Lung (tissue), 12 donors: ENCODE results near the gene ACER3. TPM values are rescaled to one million over a fixed set of nuclear protein-coding genes. Genes with fewer than 3 reads are reported as not detected.
"Not testable (repeated sequence)": the region's sequence is repeated elsewhere in the genome, so short reads cannot be mapped to it uniquely, and the experiment has no call there.

Source experiments
- ATAC-seq: fragments of 200-7000 bp; cut with Tn5 transposase; one replicate; pipeline ENCODE4 v1.9.1; 2020; ENCODE audit warnings: moderate number of reproducible peaks; ENCODE audit not compliant: insufficient read depth, low FRiP score
- DNase-seq, 3 donors: peaks; one replicate each; pipeline ENCODE4 v3.0.0-alpha.2; 2013 to 2017
- H3K27ac ChIP-seq, 2 donors: one replicate each; pipeline ENCODE4 v1.5.1; 2013; ENCODE audit warnings: mild to moderate bottlenecking in 2 of 2, moderate library complexity in 2 of 2, control low read depth in 1 of 2, inconsistent platforms in 1 of 2, low read depth in 1 of 2, low read length in 1 of 2
- H3K27me3 ChIP-seq, 3 donors: one replicate each; pipeline ENCODE4 v1.5.1; 2013; ENCODE audit warnings: low read length in 2 of 3; ENCODE audit not compliant: control insufficient read depth in 3 of 3, insufficient read depth in 3 of 3
- H3K36me3 ChIP-seq, 4 donors: one replicate each; pipeline ENCODE4 v1.5.1; 2013; ENCODE audit warnings: low read length in 4 of 4, mild to moderate bottlenecking in 1 of 4, moderate library complexity in 1 of 4; ENCODE audit not compliant: control insufficient read depth in 4 of 4, insufficient read depth in 4 of 4
- H3K4me1 ChIP-seq, 5 donors: one replicate each; pipeline ENCODE4 v1.5.1; 2013; ENCODE audit warnings: low read length in 5 of 5, mild to moderate bottlenecking in 2 of 5, moderate library complexity in 1 of 5; ENCODE audit not compliant: control insufficient read depth in 5 of 5, insufficient read depth in 5 of 5
- H3K4me3 ChIP-seq: one replicate; pipeline ENCODE4 v1.5.1; 2013; ENCODE audit warnings: mild to moderate bottlenecking, control low read depth, moderate library complexity
- H3K9ac ChIP-seq, 2 donors: one replicate each; pipeline ENCODE4 v1.5.1; 2013; ENCODE audit warnings: low read length in 2 of 2, control low read depth in 1 of 2; ENCODE audit not compliant: insufficient read depth in 1 of 2
- H3K9me3 ChIP-seq, 4 donors: one replicate each; pipeline ENCODE4 v1.5.1; 2013; ENCODE audit warnings: low read length in 3 of 4, mild to moderate bottlenecking in 1 of 4, moderate library complexity in 1 of 4; ENCODE audit not compliant: control insufficient read depth in 4 of 4, insufficient read depth in 3 of 4
- CTCF ChIP-seq: IDR thresholded peaks from 2 replicates; pipeline ENCODE4 v1.5.1; 2012; ENCODE audit warnings: mild to moderate bottlenecking; ENCODE audit errors: control extremely low read depth, extremely low read depth
- WGBS, 2 donors: extraction: QIAGEN DNeasy Blood & Tissue Kit; methylation state at CpG; one replicate each; pipeline ENCODE4 v1.1.7; 2013; 5-methylcytosine and 5-hydroxymethylcytosine counted together
- polyA plus RNA-seq, 2 donors: library from polyadenylated mRNA; stranded (reverse); fragments of 200-250 nt; gene quantifications; one replicate each; pipeline ENCODE4 v1.2.1, GENCODE V29; 2013
- total RNA-seq, 2 donors: library from RNA; depleted of rRNA in 1 of 2; stranded (reverse); fragments of >200 nt in 1 of 2; gene quantifications; one replicate each; pipeline ENCODE4 v1.2.1, GENCODE V29; 2014 to 2021
- donor health status: control.
- donor health status: control.
- donor health status: Bipolar disorder and iron deficiency.
- donor health status: healthy.
- donor health status: DM: yes; HTN: yes; CAD: no.

The ACER3 gene
- total and polyA plus RNA-seq, 4 donors = 7.9 to 37.0 (median 12.7) TPM

DNA sequence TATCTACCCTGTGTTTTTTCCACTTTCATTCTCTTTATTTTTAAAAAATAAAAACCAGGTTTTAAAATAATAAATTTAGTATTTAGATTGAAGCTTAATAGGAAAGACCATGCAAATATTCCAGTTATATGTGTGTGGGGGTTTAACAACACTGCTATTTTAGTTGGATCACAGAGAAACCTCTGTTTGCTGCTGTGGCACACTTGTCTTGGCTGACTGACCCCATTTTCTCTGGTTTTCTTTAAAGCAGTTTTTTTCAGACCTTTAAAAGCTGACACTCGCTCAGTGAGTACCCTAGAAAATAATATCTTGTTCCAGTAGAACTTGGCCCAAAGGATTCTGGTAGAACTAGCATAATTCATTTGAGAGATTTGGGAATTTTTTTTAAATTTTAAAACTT is 31.6 kb downstream of the ACER3 start:
- ATAC-seq (no peak), DNase-seq (no peak)
- H3K4me3 ChIP-seq = no peak overlapping the region
- H3K9ac ChIP-seq = no peak overlapping the region
- peaks cover 0 to 4% (median 0%) of the 10 kb centered on the region in 5 donors for H3K4me1 ChIP-seq
- 91 to 94% methylated on average over 1 of the region's 1 CpG for WGBS, 2 donors
- no peaks in the 10 kb centered on the region for H3K36me3 ChIP-seq
- TF ChIP-seq CTCF = no peak
- H3K27ac ChIP-seq = no peak overlapping the region
- H3K9me3 ChIP-seq = no peaks in the 10 kb centered on the region
- H3K27me3 ChIP-seq = no peaks in the 10 kb centered on the region

DNA sequence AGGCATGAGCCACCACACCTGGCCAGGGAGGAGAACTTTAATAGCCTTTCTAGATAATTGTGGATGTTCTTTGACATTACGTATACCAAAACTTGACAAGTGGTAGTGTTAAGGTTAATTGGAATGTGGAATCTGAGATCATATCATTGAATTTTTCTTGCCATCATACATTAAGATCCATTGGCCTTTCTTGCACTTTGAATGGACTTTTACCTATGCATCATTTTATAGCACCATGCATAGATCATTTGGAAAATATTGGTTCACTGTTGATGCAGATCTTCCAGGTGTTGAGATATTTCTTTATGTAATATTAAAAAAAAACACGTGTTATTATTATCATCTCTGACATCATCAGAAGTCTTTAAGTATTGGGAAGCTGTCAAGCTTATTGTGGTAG is 36.5 kb downstream of the ACER3 start:
- Histone ChIP-seq H3K4me3 (no peak overlapping the region), H3K27ac (no peak overlapping the region), H3K36me3 (no peaks in the 10 kb centered on the region), H3K9ac (no peak overlapping the region), H3K27me3 (no peaks in the 10 kb centered on the region), H3K9me3 (no peaks in the 10 kb centered on the region), H3K4me1 (peaks cover 0 to 6% (median 0%) of the 10 kb centered on the region in 5 donors)
- DNase-seq (no peak), ATAC-seq (no peak)
- WGBS, 2 donors = 97 to 98% methylated on average over 2 of the region's 2 CpGs
- no peak for TF ChIP-seq CTCF

GRCh38 chr11:76901144-76901543 is 40.4 kb downstream of the ACER3 start:
- peaks cover 0 to under 1% (median 0%) of the 10 kb centered on the region in 4 donors for H3K9me3 ChIP-seq
- H3K27me3 ChIP-seq = no peaks in the 10 kb centered on the region
- no peak for DNase-seq
- TF ChIP-seq CTCF = no peak
- H3K4me1 ChIP-seq = peaks cover 0 to 6% (median 0%) of the 10 kb centered on the region in 5 donors
- H3K4me3 ChIP-seq = no peak overlapping the region
- no peak for ATAC-seq
- no peak overlapping the region for H3K9ac ChIP-seq
- WGBS, 2 donors = 92 to 95% methylated on average over 3 of the region's 3 CpGs
- H3K36me3 ChIP-seq = no peaks in the 10 kb centered on the region
- H3K27ac ChIP-seq = no peak overlapping the region

DNA sequence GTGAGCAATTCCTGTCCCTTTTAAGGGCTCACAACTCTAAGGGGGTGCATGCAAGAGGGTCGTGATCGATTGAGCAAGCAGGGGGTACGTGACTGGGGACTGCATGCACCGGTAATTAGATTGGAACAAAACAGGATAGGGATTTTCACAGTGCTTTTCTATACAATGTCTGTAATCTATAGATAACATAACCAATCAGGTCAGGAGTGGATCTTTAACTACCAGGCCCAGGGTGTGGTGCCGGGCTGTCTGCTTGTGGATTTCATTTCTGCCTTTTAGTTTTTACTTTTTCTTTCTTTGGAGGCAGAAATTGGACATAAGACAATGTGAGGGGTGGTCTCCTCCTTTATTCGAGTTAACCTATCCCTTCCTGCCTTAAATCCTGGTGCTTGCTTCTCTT is 40.9 kb downstream of the ACER3 start:
- not testable (repeated sequence) for H3K36me3 ChIP-seq, H3K27me3 ChIP-seq, H3K9ac ChIP-seq, H3K9me3 ChIP-seq, ATAC-seq, H3K27ac ChIP-seq, DNase-seq, H3K4me3 ChIP-seq, H3K4me1 ChIP-seq
- 95 to 96% methylated on average over 6 of the region's 6 CpGs for WGBS, 2 donors
